GM21576 (cell line): ENCODE results near the gene SUCNR1.
"Not testable (repeated sequence)": the region's sequence is repeated elsewhere in the genome, so short reads cannot be mapped to it uniquely, and the experiment has no call there.

Experiments
- ATAC-seq: cut with Tn5 transposase; IDR thresholded peaks from one replicate; pipeline ENCODE4 v1.9.1; 2021; ENCODE audit warnings: mild to moderate bottlenecking, moderate library complexity; ENCODE audit not compliant: unreplicated experiment

SUCNR1 gene, protein sequence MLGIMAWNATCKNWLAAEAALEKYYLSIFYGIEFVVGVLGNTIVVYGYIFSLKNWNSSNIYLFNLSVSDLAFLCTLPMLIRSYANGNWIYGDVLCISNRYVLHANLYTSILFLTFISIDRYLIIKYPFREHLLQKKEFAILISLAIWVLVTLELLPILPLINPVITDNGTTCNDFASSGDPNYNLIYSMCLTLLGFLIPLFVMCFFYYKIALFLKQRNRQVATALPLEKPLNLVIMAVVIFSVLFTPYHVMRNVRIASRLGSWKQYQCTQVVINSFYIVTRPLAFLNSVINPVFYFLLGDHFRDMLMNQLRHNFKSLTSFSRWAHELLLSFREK

DNA sequence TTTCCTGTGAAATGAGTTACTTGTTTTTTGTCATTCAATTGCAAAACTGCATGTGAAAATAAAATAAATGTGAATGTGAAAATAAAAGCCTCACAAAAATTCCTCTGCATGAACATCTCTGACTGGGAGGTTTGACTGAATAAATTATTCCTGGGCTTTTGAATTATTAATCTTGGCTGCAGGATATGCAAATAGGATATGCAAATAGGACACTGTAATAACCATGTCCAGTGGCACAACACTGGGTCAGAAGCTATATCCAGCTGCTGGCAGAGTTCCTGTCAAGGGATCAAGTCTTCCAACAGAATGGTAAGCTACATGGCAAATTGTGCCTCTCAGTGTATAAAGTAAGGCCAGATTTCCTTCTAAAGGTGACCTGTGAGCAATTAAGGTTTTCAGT, at the start of gene SUCNR1:
SUCNR1 (plus strand) TSS at position 246 of the 400 bp plus-strand sequence. CDS start 6,250 bp downstream, outside the sequence.
- ATAC-seq, result no peak

DNA sequence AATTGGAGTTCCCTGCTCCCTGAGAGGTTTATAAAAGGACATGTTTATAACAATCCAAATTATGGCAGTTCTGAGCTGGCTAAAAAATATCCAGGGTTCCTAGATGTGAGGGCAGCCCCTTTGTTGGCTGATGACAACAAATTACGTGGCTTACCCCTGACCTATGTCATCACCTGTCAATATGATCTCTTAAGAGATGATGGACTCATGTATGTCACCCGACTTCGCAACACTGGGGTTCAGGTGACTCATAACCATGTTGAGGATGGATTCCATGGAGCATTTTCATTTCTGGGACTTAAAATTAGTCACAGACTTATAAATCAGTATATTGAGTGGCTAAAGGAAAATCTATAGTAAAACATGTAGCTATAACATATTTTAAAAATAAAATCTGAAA, 45.6 kb upstream of the SUCNR1 start:
- no peak for ATAC-seq

DNA sequence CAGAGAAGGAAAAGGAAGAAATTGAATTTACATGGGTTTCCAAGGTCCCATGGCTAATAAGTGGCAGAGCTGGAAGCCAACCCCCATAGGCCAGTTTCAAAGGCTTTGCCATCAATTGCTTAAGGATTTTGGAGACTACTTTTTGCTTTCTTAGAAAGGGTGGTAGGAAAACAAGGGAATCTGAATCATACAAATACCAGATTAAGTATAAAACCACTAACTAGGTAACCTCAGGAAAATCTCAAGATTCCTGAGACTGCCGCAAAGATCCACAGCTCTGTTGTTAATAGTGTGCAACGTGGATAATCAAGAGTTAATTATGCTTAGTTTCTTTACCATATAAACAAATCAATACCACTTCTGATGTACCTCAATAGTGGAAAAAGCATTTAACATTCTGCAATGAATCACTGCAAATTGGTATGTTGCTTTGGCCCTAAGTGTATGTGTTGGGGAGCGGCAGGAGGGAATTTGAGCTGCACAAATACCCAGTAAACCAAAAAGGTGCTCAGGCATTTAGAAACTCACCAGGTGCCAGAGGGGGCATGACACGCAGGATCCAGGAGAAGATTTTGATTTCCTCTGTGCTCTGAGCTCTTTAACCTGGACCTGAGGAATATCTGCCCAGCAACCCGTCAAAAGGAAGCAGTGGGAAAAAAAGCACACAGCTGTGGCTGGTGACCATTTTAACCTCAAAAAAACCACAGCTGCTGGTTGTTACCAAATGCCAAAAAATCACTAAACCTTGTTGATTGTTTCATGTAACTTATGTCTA, 37.5 kb upstream of the SUCNR1 start:
- ATAC-seq, result no peak

- no peak for ATAC-seq
Measured at GRCh38 chr3:151837057-151837456, 36.4 kb upstream of the SUCNR1 start.

DNA sequence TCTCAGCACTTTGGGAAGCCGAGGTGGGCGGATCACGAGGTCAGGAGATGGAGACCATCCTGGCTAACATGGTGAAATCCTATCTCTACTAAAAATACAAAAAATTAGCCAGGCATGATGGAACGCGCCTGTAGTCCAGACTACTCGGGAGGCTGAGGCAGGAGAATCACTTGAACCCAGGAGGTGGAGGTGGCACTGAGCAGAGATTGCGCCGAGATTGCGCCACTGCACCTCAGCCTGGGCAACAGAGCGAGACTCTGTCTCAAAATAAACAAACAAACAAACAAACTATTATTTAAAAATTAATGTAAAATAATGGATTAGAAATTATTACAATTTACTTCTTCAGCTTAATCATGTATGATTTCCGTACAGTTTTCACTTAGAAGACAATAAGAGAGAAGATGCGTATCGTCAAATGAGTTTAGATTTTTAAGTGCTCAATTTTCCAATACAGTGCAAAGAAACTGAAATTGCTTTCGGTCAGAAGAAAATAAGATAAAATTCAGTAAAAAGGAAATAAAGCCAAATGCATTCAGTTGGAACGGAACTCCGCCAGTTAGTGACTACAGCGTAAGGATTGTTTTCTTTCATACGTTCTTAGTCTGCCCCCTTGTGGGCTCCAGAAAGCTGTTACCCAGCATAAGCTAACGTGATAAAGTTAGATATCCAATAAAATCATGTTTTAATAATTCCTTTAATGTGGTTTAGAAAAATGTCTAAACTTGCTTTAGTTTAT, 34.7 kb upstream of the SUCNR1 start:
- peak; percentile 87 for ATAC-seq

GRCh38 chr3:151839313-151839631, 34.2 kb upstream of the SUCNR1 start:
- ATAC-seq, result no peak

GRCh38 chr3:151841801-151842200, 31.6 kb upstream of the SUCNR1 start:
- no peak for ATAC-seq

- ATAC-seq, result no peak
Measured at GRCh38 chr3:151843275-151843674, 30.2 kb upstream of the SUCNR1 start.

DNA sequence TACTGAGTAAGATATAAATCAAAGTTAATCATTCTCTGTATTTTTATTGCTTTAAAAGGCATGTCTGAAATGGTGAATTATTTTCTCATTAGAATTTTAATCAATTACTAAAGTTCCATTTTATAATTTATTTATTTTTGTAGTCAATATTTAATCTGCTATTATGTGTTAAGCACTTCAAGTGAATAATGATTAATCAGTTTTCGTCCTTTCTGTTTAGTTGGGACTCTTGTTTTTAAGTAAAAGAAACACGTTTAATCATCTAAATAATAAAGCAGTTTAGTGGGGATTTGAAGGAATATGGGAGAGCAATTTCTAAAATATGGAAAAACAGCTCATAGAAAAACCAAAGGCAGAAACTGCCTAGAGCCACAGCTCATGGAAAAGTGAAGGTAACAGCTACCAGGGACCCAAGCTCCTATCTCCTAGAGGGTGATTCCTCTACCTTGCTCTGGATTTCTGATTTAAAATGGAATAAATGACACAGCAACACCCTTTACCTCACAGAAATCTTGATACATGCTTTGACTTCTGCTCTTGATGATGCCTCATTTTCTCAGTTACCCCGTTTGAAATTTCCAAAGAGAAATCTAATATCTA, 28.0 kb upstream of the SUCNR1 start:
- ATAC-seq, result no peak

DNA sequence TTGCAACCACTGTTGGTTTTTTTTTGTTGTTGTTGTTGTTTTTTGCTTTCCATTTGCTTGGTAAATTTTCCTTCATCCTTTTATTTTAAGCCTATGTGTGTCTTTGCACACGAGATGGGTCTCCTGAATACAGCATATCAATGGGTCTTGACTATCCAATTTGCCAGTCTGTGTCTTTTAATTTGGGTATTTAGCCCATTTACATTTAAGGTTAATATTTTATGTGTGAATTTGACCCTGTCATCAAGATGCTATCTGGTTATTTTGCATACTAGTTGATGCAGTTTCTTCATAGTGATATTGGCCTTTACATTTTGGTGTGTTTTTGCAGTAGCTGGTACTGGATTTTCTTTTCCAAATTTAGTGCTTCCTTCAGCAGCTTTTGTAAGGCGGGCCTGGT, 23.4 kb upstream of the SUCNR1 start:
- ATAC-seq, result not testable (repeated sequence)

DNA sequence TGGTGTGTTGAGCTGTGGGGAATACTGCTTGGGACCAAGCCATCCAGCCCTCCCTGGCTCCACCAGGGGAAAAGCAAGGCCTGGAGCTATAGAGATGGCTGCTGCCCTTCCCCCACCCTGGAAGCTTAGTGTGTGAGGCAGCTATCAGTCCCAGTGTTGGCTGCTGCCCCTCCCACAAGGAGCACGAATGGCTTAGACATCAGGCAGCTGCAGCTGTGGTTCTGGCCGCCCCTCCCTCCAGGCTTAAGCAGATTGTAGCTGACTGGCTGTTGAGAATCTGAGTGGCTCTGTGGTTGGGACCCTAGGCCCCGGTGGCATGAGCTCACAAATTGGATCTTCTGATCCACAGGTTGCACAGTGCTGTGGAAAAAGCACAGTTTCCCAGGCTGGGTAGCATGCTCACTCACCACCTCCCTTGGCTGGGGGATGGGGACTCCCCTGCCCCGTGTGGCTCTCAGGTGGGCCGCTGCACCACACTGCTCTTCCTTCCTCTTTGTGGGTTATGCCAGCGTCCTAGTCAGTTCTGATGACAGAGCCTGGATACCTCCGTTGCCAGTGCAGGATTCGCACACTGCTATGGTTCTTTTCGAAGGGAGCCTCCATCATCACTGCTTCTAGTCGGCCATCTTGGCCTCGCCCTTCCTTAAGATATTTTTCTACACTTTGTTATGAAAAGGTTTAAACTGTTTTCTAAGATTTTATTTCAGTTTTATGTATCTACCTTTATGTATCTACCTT, 21.2 kb upstream of the SUCNR1 start:
- no peak for ATAC-seq

GRCh38 chr3:151856118-151856517, 17.3 kb upstream of the SUCNR1 start:
- no peak for ATAC-seq

GRCh38 chr3:151856641-151857040, 16.8 kb upstream of the SUCNR1 start:
- no peak for ATAC-seq

GRCh38 chr3:151859233-151859673, 14.2 kb upstream of the SUCNR1 start:
- no peak for ATAC-seq

DNA sequence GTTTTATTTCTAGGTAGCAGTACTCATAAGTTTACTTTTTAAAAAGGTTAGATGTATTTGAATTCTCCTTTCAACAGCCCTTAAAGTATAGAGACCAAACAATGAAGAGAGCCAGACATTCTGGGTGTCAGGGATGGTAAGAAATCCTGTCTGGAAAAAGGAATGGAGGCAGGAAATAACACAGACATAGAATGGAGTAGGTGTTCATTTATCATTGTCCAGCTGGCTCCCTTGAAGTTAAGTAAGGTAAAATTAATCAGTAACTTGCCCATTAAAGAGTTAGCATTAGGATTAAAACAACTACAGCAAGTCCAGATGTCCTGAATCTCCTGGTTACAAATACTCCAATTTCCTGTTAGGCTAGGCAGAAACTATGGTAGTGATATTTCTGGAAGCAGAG, 13.5 kb upstream of the SUCNR1 start:
- ATAC-seq, result no peak

DNA sequence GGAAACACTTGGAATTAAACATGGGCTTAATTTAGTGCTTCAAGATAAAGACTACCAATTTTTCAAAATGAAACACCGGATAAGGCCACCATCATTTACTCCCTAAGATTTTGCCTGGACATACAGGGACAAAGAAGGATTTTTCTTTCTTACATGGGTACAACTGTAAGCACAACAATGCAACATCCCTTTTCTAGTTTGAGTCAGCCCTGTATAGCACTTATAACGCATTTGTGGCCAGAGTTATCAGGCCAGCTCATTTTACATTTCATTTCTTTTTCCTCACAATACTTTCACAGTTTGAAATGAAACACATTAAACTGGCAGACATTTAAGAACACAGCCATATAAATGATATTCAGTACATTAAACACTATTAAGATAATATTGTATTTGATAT, 9.8 kb upstream of the SUCNR1 start:
- ATAC-seq, result no peak

GRCh38 chr3:151864423-151865101, 8.9 kb upstream of the SUCNR1 start:
- no peak for ATAC-seq

DNA sequence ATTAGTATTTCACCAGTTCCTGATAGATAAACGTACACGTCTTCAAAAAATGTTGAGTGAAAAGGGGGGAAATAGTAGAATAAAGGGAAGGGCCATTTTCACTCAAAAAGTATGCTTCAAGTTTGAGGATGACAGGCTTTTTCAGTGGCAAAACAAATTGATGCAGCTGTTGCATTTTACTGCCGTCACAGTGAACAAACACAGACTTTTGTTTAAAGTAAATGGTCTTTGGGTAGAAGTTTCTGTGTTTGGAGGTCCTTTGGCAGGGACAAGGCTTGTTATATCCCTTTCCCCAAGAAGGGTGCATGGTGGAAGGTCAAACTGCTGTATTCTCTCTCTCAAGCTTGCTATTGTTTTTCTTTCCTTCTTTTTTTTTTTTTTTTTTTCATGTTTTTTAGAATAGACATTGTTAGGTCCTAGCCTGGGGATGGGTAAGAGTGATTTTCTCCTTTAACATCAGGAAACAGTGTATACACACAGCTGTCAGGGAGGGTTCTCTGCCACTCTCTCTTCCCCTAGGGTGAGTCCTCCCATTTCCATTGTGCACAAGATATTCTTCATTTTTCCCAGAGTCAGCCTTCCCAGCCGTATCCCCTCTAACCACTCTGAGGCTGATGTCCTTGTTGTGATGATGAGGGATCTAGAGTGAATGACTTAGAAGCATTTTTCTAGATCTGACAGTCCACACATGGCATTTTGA, 6.6 kb upstream of the SUCNR1 start:
- ATAC-seq, result no peak

DNA sequence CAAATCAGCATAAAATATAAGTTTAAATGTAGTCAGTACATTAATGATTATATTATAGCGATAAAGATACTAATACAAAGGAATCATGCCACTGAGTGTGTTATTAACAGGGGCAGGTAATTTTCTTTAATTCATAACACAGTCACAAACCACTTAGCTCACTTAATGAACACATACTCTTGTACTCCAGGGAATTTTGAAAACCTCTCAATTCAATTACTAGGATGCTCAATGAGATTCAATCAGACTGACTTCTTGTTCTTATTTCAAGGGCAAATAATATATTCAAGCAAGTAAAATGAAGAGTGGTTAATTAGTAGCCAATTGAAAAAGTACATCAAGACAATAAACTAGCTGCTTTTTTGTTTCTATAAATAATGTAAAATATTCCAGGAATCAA, 5.8 kb upstream of the SUCNR1 start:
- ATAC-seq, result no peak
